HL-60 (cell line): Measurements from ENCODE around the gene BCL2.
A peak's percentile ranks its signal among the peaks of the same experiment; 100 is the strongest.

ENCODE experiments used
- DNase-seq, 2 experiments: peaks; one replicate each; pipeline ENCODE4 v3.0.0-alpha.2; 2010 to 2020; ENCODE audit warnings: low read depth in 1 of 2, low spot score in 1 of 2
- H3K27ac ChIP-seq: fragments of 250-450 bp; sonication (Bioruptor Pico); replicated peaks from 2 replicates; pipeline ENCODE4 v1.5.1; 2020; ENCODE audit warnings: mild to moderate bottlenecking, moderate library complexity
- H3K27me3 ChIP-seq: fragments of 250-450 bp; sonication (Bioruptor Pico); 2 replicates; pipeline ENCODE4 v1.5.1; 2021; ENCODE audit warnings: mild to moderate bottlenecking, moderate library complexity; ENCODE audit not compliant: insufficient read depth, poor library complexity, severe bottlenecking
- H3K4me3 ChIP-seq: replicated peaks from 2 replicates; pipeline ENCODE4 v1.5.1; 2011; ENCODE audit warnings: mild to moderate bottlenecking, control low read depth, low read length; ENCODE audit not compliant: insufficient read depth
- CTCF ChIP-seq: IDR thresholded peaks from one replicate; pipeline ENCODE4 v1.5.1; 2011; ENCODE audit warnings: low read length, control low read depth, inconsistent platforms; ENCODE audit not compliant: insufficient read depth
- GABPA ChIP-seq: IDR thresholded peaks from 2 replicates; pipeline ENCODE4 v1.6.1; 2012; ENCODE audit warnings: low read depth
- POLR2AphosphoS5 ChIP-seq: IDR thresholded peaks from 2 replicates; pipeline ENCODE4 v1.6.1; 2012; ENCODE audit warnings: low read depth
- REST ChIP-seq: IDR thresholded peaks from 2 replicates; pipeline ENCODE4 v1.6.1; 2012; ENCODE audit warnings: low read depth; ENCODE audit not compliant: insufficient replicate concordance
- SPI1 ChIP-seq: IDR thresholded peaks from 2 replicates; pipeline ENCODE4 v1.6.1; 2012; ENCODE audit warnings: low read depth, mild to moderate bottlenecking, borderline replicate concordance

BCL2 gene

GRCh38 chr18:63272638-63273037 is 46.9 kb downstream of the BCL2 start:
- no peak overlapping the region for H3K27ac ChIP-seq
- no peak for TF ChIP-seq REST
- no peak overlapping the region for H3K4me3 ChIP-seq

GRCh38 chr18:63271881-63272299 is 47.7 kb downstream of the BCL2 start:
- peak in 1 of 2 experiments; percentile 75 for DNase-seq
- Histone ChIP-seq H3K4me3 (no peak overlapping the region), H3K27me3 (no peaks in the 10 kb centered on the region), H3K27ac (no peak overlapping the region)
- TF ChIP-seq SPI1 (peak; percentile 95), GABPA (no peak)

More at GRCh38 chr18:63272638-63273037, 46.9 kb downstream of the BCL2 start:
- H3K27me3 ChIP-seq = no peaks in the 10 kb centered on the region
- no peak for DNase-seq

GRCh38 chr18:63271148-63271547 is 48.4 kb downstream of the BCL2 start:
- TF ChIP-seq POLR2AphosphoS5 (no peak), GABPA (no peak), REST (no peak), SPI1 (no peak), CTCF (no peak)
- Histone ChIP-seq H3K4me3 (no peak overlapping the region), H3K27me3 (no peaks in the 10 kb centered on the region), H3K27ac (no peak overlapping the region)
- DNase-seq = no peak

- H3K4me3 ChIP-seq = no peak overlapping the region
- no peak for DNase-seq
- no peak overlapping the region for H3K27ac ChIP-seq
- H3K27me3 ChIP-seq = no peaks in the 10 kb centered on the region
- TF ChIP-seq GABPA (no peak), CTCF (no peak), POLR2AphosphoS5 (no peak), SPI1 (no peak), REST (no peak)
Observed at GRCh38 chr18:63267975-63268721, 51.4 kb downstream of the BCL2 start.
